GM21367 (cell line): ENCODE data around the gene PHACTR1.

Experiments
- ATAC-seq: cut with Tn5 transposase; IDR thresholded peaks from one replicate; pipeline ENCODE4 v1.9.1; 2021; ENCODE audit not compliant: unreplicated experiment

Gene PHACTR1

DNA sequence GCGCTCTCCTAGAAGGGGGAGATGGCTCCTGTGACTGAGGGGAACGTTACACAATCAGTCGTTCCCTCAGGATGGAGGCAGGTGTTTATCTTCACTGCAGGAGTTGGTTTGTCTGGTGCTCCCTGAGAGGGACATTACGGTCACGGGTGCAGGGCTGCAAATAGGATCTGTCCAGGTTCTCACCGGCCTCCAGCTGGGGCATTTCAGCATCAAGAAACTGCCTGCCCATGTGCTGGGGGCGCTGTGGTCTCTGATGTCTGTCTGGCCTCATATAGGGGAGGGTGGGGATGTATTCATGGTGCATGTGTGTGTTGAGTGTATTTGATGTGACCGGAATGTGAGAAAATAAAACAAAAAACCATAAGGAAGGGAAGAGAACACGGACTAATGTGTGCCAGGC lies 534.7 kb downstream of the PHACTR1 start:
- ATAC-seq: no peak

DNA sequence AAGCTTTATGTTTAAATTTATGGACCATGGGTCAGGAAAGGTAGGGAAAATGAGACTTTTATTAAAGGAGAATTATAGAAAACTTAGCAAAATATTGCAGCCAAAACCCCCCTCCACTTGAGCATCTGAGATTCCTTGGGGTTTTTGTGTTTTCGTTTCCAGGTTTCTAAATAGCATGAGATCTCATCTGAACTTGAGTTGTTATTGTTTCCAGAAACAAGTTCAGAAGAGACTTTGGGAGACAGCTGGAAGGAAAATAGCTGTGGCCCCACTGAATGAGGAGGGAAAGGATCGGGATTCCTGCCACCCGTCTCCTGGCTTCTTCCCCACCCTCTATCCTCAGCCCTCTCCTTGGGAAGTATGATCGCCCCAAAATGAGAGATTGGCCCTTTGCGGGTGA lies 536.2 kb downstream of the PHACTR1 start:
- ATAC-seq: no peak

DNA sequence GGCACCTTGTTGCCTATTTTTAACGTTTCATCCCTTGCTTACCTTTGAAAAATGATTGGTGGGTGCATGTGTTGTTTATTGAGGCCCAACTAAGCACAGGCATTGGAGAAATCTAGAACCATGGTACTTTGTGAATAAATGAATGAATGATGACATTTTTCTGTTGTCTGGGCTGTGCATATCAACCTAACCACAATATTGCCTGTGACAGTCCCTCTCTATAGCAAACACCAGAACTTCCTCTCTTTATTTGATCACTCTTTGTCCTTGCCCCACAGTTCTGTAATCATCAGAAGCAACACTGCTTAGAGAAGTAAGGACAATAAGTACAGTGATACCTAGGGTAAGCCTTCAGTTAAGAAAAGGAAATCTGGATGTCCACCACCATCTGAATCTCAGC lies 536.7 kb downstream of the PHACTR1 start:
- ATAC-seq: no peak

DNA sequence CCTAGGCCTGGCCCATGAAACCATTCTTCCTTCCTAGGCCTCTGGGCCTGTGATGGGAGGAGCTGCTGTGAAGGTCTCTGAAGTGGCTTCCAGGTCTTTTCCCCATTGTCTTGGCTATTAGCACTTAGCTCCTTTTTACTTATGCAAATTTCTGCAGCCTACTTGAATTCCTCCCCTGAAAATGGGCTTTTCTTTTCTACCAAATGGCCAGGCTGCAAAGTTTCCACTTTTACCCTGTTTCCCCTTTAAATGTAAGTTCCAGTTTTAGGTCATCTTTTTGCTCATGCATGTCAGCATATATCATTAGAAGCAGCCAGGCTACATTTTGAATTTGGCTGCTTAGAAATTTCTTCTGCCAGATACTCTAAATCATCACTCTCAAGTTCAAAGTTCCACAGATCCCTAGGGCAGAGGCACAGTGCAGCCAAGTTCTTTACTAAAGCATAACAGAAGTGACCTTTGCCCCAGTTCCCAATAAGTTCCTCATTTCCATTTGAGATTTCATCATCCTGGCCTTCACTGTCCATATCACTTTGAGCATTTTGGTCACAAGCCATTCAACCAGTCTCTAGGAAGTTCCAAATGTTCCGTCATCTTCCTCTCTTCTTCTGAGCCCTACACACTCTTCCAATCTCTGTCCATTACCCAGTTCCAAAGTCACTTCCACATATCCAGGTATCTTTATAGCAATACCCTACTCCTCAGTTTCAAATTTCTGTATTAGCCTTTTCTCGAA lies 539.9 kb downstream of the PHACTR1 start:
- ATAC-seq: no peak

DNA sequence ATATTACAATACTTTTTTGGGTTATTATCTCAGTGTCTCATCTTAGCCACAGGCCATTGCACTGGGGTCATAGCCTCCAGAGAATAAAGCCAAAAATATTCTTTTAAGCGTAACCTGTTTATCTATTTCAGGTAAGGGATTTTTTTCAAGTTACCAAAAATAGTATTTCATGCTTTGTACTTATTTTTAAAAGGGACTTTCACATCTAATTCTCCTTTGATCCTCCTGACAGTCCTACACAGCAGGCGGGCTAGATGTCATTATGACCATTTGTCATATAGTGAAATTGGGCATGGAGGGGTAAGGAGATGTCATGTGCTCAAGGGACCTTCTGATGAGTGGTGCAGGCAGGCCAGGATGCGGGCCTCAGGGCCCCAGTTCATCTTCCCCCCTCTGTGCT lies 542.8 kb downstream of the PHACTR1 start:
- ATAC-seq: no peak

DNA sequence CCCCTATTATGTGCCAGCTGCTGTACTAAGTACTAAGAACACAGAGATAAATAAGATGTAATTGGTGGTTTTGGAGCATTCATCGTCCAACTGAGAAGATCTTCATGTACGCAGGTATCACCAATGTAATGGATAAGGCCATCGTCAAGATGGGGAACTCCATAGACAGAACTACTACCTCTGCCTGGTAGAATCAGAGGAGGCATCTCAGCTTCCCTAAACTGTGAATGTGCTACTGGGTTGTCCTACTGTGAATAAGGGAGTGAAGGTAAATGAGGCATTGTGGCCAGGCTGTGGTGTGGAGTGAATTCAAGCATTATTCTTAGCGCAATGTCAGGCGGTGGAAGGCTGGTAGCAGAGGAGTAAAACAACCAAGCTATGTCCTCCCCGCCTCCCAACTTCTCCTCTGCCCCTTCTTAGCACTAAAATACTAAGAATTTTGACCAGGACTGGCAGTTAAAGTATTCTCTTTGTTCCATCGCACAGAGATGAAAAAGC lies 543.6 kb downstream of the PHACTR1 start:
- ATAC-seq: no peak

DNA sequence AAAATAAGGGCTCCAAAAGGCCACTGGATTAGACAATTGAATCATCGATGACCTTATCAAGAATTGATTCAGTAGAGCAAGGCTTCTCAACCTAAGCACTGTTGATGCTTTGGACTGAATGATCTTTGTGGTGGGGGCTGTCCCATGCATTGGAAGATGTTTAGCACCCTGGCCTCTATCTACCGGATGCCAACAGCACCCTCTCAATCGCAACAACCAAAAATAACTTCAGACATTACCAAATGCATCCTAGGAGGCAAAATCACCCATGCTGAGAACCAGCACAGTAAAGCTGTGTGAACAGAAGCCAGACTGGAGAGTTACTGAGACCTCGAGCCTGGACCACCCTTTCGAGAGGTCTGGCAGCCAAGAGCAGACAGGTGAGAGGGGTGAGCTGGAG lies 544.3 kb downstream of the PHACTR1 start:
- ATAC-seq: no peak

DNA sequence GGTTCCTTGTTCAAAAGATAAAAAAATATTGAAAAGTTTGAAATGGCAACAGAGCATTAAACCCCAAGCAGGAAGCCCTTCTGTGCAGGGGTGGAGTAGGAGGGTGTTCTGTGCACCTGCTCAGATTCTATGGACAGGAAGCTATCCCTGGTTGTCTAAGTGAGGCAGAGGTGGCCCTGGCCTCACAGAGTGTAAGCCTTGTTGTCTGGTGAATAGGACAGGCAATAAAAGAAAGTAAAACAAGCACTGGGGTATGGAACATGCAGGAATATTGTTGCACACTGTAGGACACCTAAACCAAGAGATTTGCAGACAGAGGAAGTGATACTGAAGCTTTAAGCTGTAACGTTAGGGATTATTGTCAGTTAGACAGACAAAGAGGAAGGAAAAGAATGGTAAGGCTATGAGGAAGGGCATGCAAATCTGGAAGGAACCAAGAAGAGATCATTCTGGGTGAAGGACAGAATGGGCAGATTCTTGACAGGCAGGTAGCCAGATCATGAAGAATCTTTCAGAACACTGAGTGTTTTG lies 545.0 kb downstream of the PHACTR1 start:
- peak; percentile 66 for ATAC-seq

DNA sequence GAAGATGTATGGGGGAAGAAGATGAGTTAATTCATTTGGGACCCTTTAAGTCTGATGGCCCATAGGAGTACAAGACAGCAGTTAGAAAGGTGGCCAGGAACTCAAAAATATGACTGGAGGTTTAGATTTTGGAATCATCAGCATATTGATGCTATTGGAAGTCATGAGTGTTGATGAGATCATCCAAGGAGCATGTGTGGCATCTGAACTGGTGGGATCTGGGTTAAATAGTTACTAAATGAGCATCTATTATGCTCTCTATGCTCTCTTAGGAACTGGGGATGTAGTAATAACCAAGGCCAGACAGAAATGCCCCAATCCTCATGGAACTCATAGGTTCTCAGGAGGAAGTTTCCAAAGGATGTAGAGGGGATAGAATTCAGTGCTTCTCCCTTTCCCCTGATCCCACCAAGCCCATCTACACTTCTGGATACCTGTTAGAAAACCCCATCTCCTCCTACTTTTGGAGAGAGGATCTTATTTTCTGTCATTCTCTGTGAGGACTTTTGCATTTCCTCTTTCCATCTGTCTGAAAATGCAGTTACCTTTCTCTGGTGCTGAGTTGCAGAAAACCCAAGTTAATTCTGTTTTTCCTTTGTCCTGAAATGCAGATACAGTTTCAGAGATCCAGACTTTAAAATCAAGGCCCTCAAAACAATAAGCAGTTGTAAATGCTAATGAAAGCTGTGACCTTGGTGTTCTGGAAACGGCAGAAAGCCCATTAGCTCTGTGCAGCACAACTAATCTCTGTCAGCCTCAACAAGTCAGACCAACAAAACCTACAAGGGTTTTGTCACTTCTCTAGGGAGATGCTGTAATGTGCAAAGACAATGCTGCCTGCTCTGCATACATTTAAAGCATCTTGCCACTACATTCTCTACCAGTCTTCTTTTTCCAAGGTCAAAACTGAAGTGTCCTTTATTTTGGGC lies 546.0 kb downstream of the PHACTR1 start:
- no peak for ATAC-seq

DNA sequence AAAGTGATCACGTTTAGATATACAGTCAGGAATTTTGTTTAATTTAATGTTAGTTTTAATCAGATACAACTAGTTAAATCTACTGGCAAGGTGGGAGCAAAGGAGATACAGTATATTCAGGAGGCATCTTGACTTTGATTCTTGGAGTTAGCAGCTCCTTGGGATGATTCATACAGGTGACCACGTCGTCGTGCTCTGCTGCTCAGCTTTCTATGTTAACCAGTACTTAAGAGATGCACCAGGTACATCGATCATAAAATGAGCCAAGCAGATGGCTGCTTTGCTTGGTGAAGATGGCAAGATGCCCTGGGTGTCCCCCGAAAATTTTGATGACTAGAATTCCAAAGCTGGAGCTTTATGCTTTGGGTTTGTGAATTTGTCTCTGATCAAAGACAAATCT lies 547.1 kb downstream of the PHACTR1 start:
- no peak for ATAC-seq

DNA sequence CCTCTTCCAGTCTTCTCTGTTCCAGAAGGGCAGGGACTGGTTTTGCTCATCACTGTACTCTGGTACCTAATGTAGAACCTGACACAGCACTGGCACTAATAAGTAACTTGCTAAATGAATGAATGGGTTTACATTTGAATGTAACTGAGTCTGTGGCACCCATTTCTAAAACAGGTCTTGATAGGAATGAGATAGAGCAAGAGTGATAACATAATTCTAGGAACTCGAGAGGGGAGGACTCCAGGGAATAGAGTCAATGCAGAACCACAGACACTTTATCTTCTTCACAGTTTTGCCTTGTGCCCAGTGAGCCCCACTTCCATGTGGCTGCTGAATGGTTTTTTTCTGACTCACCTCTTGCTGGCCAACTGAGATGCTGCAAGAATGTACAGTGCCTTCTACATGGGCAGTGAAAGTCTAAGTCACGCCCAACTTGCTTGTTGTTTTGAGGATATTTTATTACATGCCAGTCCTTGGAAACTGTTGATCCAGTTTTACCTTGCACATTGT lies 550.6 kb downstream of the PHACTR1 start:
- ATAC-seq: no peak

DNA sequence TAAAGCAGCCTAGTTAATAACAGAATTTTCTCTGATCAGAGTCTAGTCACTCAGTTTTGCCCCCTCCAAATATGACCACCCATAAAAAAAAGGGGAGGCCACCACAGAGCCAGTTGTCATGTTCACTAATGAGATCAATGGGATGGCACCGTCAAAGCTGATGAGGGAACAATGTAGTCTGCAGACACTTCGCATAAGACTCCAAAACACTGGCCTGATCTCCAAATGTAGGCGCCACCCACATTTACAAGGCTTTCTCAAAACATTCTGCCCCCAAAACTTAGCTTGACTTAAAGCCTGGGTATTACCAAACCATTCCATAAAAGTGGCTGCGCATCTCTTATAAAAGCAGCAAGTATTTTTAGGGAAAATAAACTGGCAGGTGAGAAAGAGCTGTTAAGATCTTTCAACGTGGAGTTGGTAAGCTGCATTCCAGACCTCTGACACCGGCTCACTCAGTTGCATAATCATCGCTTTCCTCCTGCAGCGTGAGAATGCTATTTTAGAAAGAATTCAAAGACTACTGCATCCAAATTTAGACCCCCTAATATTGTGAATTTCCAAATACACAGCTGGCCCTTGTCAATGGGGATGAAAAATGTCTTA lies 552.4 kb downstream of the PHACTR1 start:
- ATAC-seq: no peak

DNA sequence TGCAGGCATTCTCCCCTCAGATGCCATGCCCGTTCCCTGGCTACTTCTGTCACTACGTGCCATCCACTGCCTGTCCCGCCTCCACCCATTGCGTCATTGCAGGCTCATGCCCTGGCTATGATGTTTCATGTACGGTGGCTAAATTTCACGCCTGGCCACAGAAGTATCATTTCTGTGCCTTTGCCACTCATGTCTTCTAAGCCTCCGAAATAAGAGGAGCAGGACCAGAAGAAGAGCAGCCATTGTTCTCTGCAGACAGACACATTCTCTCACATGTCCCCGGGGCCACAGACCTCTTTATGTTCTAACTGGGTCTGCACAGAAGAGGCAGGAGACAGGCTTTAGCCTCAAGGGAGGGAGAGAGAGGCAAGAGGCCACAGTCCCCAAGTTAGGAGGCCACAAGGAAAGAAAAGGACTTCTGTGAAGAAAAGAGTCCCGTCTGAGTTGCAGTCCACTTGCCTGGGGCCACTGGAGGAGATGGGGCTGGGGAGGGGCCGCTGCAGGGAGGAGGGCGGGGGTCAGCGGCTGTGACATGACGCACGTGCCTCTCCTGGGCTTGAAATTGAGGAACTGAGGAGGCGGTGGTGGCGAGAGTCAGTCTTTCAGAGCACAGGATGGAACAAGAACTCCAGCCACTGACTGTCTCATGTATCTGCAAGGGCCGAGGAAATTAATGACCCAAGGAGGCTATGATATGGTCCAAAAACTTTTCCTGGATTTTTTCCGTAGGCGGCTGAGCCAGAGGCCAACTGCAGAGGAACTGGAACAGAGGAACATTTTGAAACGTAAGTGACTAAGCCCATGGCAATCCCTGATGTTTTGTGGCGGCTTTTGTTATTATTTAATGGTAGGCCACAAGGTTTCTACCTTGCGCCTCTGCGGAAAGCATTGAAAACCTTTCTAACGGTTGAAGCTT lies 555.8 kb downstream of the PHACTR1 start:
- ATAC-seq: peak; percentile 60

DNA sequence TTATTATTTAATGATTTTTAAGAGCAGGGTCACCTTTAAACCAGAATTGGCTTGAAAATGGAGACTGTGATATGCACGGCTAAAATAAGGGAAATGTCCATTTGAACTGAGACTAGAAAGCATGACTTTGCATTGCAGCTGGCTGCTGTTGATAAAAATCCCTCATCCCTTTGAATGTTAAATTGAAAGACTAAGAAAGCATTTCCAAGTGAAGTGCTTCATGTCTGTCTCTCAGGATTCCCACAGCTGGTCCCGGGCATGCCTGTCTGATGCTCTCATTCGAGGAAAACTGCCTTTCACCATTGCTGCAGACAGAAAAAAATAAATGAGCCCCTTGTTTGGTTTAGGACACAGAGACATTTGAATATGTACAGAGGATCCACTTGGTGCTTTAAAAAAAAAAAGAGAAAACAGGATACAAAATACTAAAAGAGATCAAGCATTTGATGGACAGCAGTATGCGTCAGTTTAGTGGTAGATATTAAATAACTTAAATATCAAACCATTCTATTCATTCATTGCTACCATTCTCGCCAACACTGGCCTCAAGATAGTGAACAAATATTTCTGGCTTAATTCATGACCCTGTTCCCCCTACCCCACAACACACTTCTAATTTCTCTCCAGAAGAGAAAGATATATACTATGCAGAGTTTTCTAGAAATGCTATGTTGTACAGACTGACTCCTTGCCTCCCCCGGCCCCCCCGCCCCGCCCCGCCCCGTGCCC lies 556.8 kb downstream of the PHACTR1 start:
- ATAC-seq: no peak

DNA sequence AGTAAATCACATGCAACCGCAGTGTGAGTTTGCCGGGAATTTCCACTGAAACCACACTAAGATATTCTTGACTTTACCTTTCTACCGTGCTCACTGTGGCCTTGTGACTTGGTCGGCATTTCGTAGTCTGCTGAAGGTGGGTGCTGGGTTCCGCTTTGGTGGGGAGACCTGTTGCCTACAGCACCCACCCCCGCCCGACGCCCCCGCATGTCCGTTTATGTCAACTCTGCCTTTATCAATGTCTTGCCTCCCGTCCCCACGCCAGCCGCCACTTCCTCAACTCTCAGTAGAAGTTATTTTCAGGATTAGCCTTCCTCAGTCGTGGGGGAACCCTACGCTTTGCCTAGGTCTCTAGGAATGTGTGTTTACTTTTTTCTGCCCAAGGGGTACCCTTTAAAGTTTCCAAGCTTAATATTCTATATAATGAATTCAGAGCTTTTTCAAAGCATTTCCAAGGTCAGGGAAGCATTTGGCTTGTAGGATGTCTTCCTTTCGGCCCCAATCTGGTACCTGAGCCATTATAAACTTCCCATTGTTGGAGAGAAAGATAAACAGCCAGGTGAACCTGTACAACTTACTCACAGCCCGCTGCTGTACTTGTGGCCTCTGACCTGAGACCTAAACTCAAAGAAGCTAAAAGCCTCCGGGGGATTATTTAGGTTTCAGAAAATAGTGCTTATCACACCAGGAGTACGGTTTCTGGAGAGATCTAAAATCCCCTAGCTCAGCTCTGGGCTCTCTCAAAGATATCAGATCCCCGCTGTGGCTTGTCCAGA lies 557.6 kb downstream of the PHACTR1 start:
- peak; percentile 26 for ATAC-seq

DNA sequence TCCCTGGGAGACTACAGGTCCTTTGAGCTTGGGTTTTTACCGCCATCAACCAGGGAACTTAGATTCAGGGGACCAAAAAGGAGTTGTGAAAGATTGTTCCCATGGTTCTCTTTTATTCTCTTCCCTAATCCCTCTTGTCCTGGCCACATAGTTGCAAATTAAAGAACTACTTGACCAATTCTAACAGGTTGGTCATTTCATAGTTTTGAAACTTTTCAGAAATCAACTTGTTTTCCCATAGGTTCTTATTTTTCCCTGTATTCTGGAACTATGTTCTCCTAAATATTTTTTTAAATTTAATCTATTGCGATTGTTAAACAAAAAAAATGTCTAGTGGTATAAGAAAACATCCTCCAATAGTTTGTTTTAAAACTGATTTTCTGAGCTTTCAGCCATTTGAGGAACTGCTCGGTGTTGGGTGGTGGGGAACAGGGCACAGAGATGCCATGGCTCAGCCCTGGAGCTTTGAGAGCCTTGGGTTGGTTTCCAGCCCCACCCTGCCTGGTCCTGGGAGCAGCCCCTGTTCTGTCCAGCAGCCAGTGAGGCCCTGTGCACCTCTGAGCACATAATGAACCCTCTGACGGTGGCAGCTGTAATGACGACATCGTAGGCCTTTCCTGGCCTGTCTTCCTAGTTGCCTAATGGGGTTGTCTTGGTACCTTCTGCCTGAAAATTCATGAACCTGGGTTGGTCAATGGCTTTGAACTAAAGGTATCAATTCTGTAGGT lies 558.3 kb downstream of the PHACTR1 start:
- no peak for ATAC-seq

DNA sequence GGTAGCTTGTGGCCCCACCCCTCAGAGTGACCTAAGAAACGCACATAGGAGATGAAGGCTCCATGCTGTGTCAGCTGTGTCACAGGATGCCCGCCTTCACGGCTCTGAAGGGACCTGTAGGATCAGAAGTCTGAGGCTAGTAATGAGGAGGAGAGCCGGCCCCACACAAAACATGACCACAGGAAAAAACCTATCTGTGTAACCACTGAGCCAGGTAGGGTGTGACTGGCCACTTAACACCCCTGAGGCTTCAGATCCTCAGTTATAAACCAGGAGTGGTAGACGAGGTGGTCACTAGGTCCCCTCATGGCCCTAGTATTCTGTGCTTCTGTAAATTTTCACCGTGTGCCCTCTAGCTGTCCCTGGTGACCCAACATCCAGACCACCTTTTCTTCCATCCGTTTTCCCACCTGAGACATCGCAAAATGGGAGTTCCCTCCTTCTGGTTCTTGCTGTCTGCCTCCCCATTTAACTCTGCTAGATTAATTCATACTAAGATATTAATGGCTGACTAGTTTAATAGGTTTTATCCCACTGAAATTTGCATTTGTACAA lies 558.9 kb downstream of the PHACTR1 start:
- no peak for ATAC-seq

DNA sequence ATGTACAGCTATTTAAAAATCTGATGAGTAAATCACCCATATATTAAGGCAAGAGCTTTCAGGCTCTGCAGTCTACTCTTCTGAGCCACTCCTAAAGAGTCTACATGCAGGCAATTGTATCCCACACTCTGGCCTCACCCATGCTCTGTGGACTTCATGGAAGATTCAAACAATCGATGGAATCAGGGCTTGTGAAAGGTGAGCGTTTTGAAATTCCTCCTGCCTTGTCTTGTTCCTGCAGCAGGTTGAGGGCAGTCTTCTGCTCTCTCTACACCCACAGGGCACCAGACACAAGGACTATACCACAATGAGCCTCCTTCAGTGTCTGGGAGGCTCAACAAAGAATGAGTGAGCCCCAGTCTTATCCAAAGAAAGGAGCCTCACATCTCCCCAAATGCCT lies 560.7 kb downstream of the PHACTR1 start:
- no peak for ATAC-seq
